Peyer's patch (tissue), 4 donors: ENCODE results near the gene KCNH6.

ENCODE experiments used
- CTCF ChIP-seq, 6 experiments: fragments of 450-650 bp in 4 of 6; fragments of 200-600 bp in 2 of 6; sonication (generic) in 1 of 6; IDR thresholded peaks; one replicate each; pipeline ENCODE4 v1.5.1; 2017 to 2019; ENCODE audit warnings: antibody characterized with exemption in 6 of 6, mild to moderate bottlenecking in 3 of 6, moderate library complexity in 1 of 6
- POLR2A ChIP-seq, 2 donors: fragments of 450-650 bp; IDR thresholded peaks; one replicate each; pipeline ENCODE4 v1.5.1; 2017; ENCODE audit warnings: antibody characterized with exemption in 2 of 2, mild to moderate bottlenecking in 2 of 2, moderate library complexity in 2 of 2

GRCh38 chr17:63526861-63527260 is 3.7 kb downstream of the KCNH6 start:
- no peak for TF ChIP-seq CTCF (IDR thresholded peaks at IDR 0.05)
- TF ChIP-seq POLR2A (IDR thresholded peaks at IDR 0.05): no peak
